ENCODE measurements around the gene MAVS.

GRCh38 chr20:3818155-3819151, 28.2 kb upstream of the MAVS start:
- TF ChIP-seq CTCF (IDR thresholded peaks at IDR 0.05; ENCODE audit: borderline replicate concordance, extremely low read depth, low read length, poor library complexity, severe bottlenecking) (peak; percentile 51), EZH2 (IDR thresholded peaks at IDR 0.05; ENCODE audit: borderline replicate concordance, low read depth, low read length, severe bottlenecking) (no peak)

Data from DND-41 (cell line).